GM10847 (cell line): ENCODE data around the gene COPS7B.

Experiments
- POLR2A ChIP-seq: IDR thresholded peaks from 2 replicates; pipeline ENCODE4 v1.6.1; 2011; ENCODE audit not compliant: insufficient read length; ENCODE audit errors: extremely low read depth

The COPS7B gene

DNA sequence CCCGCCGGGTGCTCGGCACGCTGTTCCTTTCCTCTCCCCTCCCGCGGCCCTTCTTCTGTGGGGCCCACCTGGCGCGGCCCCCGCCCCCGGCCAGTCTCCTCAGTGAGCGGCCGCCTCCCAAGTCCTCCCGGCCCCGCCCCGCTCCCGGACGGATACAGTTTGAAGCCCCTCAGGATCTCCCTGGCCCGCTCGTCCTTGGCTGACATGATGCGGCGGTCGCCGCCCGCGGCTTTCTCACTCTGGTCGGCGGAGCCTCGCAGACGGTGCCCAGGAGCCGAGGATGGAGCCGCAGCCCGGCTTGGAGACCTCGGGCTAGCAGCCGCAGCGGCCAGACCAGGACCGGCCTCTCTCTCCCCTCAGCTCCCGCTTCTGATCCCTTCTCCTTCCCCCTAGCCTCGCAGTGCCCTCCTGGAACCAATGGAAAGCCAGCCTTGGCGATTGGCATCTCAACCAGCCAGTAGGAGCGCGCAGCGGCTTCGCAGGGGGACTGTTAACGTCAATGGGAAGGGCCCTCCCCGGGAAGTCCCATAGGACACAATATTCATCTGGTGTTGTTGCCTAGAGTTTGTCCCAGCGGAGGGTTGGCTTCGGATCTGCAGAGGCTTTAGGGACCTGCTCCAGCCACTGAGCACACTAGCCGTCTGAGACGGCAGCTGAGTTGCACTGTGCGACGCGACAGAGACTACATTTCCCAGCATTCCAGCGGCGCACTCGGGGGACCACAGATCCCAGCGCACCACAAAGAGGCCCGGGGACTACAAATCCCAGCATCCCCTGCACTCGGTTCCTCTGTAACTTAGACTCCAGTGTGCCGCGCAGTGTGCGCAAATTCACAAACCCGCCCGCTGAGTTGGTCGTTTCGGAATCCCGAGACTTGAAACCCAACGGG lies 5.1 kb upstream of the COPS7B start, which contains the start of gene PDE6D:
Gene PDE6D (minus strand): TSS at position 374 of the 889 bp plus-strand sequence. CDS start 168 bp downstream, at position 206.
- peak; percentile 80 for TF ChIP-seq POLR2A

DNA sequence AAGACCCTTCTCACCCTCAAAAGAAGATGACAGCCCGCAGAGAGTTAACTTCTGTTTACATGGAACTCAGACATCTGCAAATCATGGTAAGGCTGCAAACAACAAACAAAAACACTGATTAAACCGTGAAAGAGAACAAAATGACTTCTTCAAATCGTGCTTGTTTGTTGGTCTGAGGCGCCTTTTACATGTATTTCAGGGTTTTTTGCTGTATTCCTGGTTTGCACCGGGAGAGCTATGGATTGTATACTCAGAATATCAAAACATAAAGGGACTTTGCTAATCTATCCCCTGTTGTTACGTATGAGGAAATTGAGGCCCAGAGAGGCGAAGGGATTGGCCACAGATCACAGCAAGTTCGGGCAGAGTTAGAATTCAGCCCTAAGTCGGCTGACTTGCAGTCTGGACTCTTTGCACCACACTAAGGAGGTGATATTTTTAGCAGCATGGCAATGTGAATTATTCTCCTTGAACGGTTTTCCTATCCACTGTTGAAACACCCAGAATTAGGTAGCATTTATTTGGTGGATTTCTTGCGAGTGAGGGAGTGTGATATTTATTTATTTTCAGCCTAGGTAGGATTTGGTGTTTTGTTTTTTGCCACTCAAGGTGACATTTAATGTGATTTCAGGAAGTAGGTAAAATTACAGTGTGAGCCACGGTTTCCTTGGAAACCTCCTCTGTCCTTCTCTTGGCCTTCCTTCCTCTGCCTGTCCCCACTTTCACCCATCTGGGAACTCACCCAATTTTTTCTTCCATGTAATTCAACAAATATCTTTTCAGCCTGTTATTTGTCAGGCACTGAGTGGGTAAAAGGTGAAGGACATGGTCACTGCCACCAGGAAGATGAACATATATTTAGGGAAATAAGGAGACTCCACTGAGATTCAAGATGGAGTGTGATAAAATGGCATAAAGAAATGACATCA lies 4.2 kb upstream of the COPS7B start:
- TF ChIP-seq POLR2A: no peak

DNA sequence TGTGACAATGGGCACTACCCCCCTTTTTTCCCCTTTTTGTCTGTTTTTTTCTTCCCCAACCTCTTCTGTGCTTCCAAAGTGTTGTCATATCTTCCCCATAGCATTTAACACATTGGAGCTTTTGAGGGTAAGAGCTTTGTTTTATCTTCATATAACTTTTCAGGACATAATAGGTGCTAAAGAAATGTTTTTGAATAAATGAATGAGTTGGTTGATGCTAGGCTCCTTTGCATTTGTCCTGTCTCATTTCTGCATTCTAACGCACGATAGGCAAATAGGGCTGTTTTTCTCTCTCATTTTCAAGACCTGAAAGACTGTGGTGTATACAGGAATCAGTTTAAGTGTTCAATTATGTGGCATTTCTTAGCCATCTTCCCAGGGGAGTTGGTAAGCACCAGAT lies 832 bp upstream of the COPS7B start:
- no peak for TF ChIP-seq POLR2A

DNA sequence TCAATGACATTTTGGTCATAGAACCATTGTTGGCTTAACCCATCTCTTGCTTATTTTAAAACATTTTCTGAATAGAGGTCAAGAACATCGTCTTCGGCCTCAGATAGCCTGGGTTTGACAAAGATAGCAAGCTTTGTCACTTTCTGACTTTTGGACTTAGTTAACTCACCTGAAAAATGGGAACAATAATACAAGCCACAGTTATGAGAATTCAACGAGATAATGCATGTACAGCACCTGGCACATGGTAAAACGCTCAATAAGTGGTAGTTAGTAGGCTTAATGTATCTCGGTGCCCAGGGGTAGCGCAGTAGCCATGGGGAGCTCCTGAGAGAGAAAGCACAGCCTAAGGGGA lies 446 bp upstream of the COPS7B start:
- TF ChIP-seq POLR2A: no peak

DNA sequence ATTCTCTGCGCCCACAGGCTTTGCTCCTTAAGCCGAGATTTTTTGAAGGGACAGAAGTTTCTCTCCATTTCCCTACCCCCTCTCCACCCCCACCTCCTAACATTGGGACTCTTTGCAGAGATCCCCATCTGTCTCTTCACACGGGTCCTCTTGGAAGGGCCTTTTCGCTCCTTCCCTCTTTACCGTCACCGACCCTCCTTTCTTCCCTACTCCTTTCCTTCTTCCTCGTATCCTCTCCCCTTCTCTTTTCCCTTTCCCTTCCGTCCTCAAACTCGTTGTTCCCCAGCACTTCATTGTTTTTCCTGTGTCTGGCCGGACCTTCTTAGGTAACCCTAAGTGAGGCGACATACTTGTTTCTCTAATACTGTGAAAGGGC lies 660 bp downstream of the COPS7B start:
- no peak for TF ChIP-seq POLR2A

DNA sequence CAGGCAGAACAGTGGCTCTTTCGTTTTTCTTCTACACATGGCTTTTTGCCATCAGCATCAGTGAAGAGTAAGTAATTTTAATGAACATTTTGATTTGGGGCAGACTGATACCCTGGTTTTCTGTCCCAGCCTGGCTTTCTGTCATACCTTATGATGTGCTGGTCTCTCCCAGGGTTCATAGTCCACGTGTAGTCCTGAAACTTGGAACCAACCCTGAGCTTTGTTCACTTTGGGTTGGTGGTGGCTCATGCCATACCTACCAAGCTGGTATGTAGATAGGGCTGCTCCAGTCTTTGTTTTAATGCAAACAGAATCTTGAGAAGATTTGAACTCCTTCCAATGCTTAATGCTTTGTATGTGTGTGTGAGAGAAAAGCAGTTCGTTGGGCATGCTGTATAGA lies 4.9 kb downstream of the COPS7B start:
- TF ChIP-seq POLR2A: no peak

DNA sequence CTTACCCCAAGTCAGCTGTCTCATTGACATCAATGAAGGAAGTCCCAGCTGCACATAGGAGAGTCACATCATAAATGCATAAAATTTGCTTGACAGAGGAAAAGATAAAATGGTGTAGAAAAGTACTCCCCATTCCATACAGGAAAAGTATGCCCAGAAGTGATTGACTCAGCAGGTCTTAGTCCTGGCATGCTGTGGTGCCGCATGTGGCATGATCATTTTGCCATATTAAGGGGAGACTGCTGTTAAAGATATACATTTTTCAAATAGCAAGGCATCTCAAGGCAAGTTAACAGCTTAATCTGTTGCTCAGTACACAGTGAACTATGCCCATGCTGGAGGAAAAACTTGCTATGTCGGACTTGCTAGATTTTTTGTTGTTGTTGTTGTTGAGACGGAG lies 8.1 kb downstream of the COPS7B start:
- no peak for TF ChIP-seq POLR2A

DNA sequence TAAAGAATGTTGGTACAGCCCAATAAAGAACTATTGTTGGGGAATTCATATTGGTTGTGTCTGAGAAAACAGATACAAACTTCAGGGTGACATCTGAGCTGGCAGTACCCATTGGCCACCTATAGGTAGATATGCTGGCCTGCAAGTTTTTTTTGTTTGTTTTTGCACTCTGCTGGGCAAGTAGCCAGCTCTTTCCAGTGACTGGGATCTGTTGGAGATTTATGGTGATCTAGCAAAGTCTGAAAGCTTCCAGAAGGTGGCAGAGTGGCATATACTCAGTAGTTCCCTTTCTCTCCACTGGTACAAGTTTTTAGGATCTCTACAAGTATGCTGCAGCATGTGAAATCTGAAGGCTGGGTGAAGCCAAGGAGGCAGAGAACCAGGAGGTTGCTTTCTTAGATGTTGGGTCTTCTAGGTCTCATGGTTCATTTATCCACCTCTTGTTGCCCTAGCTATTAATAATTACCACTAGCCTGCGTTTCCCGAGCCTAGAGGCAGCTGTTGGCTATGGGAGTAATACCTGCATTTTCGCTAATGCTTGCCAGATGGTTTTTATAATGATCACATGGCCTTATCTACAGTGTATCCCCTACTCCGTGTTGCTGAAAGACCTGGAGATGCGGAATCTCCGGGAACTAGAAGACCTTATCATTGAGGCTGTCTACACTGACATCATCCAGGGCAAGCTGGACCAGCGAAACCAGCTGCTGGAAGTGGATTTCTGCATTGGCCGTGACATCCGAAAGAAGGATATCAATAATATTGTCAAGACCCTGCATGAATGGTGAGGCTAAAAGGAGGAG lies 9.5 kb downstream of the COPS7B start:
- TF ChIP-seq POLR2A: no peak

DNA sequence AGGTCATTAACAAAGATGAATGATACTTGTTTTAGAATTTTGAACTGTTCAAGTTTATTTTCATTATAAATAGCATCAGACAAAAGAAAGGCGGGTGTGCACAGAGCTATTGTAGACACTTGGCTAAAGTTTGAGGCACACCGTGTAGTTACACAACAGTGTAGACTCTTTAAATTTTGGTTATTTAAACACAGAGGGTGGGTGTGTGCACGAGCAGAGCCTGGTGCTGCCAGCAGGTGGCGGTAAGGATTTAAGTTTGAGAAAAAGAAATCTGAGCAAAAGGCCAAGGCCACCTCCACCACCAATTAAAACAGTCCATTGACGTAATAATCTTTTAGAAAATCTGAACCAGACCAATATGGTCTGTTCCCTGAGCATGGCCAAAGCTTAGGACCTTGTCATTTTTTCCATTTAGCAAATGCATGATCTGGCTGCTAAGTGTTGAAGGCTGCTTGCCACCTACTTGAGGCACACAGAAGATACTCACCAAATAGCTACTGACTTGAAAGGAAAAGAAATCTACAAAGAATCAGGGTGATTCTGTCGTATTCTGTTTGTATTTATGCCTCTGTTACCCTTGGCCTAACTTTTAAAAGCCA lies 14.3 kb downstream of the COPS7B start:
- TF ChIP-seq POLR2A: no peak

DNA sequence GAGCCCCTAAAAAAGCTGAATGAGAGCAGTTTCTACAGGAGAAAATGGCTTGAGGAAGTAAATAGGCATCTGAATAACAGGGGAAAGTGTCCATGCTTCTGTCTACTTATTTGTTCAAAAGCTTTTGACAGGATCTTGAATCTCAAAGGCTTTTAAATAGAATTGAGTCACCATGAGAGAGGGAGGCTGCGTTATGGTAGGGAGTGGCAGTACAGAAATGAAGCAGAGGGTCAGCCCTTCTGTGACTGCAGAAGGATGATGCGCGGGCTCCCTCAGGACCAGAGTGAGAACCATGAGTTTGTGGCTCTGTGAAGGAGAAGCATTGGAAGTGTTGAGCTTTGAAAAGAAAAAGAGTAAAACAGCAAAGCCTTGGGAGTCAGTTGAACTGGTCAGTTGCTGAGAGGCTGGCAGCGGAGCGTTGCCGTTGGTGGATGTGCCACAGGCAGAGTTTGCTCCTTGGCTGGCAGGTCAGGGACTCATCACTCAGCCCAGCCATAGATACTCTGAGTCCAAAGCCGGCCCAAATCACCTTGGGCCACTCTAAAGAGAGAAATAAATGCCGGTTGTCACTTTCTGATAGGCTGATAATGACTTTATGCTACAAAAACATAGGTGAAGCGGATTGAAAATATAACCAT lies 17.4 kb downstream of the COPS7B start:
- TF ChIP-seq POLR2A: no peak

DNA sequence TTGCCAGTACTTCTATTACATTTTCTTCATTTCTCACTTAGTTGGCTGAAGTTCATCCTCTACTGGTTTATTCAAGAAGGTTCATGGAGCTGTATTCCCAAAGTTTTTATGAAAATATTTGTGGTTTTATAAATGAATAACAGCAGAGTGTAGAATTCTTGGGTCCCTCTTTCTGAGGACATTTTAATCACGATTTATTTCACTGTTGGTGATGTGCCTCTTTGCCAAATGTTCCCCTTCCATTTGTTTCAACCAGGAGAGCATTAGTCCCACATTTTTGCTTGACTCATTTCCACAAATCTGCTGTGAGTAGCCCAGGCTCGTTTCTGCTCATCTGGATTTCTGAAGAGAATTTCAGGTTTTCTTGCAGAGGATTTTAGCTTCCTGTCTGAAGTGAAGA lies 20.8 kb downstream of the COPS7B start:
- TF ChIP-seq POLR2A: no peak

DNA sequence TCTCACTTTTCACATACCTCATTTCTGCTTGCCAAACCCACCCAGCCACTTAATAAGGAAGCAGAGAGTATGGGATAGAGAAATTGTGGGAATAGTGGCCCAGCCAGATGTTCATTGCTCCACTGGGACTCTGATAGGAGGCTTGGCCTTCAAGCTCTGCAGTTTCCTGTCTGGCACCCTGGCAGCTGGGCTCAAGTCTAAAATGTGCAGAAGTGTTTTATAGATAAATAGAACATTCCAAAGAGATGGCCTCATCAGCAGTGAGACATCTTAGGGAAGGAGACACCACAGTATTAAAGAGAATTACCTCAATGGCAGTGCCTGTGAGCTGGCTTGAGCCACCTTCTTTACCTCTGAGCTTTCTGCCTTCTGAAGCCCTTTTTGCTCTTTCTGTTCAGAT lies 24.7 kb downstream of the COPS7B start:
- no peak for TF ChIP-seq POLR2A

DNA sequence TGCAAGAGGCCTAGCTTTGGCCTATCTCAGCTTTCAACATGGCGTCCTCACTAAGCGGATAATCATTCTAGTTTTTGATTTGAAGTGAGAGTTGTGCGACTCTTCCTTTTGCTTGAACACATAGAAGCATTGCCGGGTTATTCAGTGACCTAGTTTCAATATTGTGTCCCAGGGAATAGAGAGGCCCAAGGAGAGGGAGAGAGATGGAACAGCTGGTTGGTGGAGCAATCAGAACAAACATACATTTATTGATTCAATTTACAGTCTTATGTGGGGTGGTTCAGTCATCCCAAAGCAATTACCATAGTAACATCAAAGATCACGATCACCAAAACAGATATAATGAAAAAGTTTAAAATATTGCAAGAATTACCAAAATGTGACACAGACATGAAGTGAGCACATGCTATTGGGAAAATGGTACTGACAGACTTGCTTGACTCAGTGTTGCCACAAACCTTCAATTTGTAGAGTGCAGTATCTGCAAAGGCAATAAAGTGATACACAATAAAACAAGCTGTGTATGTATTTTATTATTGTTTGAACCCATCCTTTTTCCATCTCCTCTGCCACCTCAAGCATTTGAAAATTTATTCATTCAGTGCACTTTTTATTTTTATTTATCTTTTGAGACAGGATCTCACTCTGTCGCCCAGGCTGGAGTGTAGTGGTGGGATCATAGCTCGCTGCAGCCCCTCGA lies 30.2 kb downstream of the COPS7B start:
- no peak for TF ChIP-seq POLR2A

DNA sequence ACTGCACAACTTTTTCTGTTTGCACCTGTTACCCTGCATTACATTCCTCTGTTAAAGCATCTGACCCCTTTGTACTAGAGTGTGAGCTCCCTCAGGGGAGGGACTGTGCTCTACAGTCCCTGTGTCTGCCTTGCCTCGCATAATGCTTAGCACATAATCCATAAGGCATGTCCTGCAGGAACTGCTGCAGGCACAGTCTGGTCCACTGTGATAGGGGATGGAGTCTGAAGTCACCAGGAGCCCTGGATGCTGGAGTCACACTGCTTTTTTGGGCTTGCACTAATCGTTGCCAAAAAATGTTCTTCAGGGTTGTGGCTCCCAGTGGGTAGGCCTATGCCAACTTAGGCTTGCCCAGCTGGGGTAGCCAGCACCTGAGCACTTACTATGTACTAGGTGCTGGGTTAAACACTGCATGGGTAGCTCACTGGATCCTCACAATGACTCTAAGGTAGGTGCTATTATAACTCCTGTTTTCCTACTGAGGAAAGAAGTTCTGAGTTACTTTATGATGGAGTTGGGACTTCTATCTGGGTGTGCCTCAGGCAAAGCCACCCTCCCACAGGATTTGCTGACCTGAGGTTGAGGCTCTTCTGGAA lies 33.3 kb downstream of the COPS7B start:
- no peak for TF ChIP-seq POLR2A

DNA sequence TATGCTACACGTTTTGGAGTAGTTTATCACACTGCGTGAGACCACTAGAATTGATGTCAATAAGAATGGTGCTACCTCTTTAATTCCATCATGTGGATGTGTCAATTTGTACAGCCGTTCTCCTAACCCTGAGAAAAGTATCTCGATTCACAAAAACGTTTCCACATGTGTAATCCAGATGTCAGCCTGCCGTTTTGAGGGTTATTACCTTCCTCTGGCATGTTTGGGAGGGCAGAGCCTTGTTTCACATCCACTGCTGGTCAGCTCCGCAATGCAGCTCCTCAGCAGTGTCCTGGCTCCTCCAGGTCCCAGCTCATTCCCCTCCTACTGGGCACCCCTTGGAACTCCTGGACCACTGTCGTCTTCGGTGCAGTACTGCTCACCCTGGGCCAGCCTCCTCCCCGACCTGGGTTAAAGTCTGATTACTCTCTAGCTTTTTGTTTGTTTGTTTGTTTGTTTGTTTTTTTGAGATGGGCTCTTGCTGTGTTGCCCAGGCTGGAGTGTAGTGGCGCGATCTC lies 34.6 kb downstream of the COPS7B start:
- no peak for TF ChIP-seq POLR2A
